Neural progenitor cell (in vitro differentiated cells): ENCODE measurements around the gene KDM4B.

ENCODE experiments used
- CTCF ChIP-seq: fragments of 200-600 bp; sonication (generic); IDR thresholded peaks from 2 replicates; pipeline ENCODE4 v1.5.1; 2017; ENCODE audit warnings: antibody characterized with exemption, mild to moderate bottlenecking
- EZH2 ChIP-seq: fragments of 200-600 bp; sonication (generic); IDR thresholded peaks from 2 replicates; pipeline ENCODE4 v1.6.1; 2017; ENCODE audit warnings: antibody characterized with exemption, mild to moderate bottlenecking, moderate library complexity

GRCh38 chr19:5132698-5133651 lies 164.1 kb downstream of the KDM4B start:
- no peak for TF ChIP-seq CTCF
- no peak for TF ChIP-seq EZH2
